Suprapubic skin (tissue), 4 donors: Measurements from ENCODE around the gene FER.

Experiments used
- CTCF ChIP-seq, 2 donors: fragments of 200-600 bp in 1 of 2; fragments of 450-650 bp in 1 of 2; sonication (generic) in 1 of 2; IDR thresholded peaks; one replicate each; pipeline ENCODE4 v1.5.1; 2016 to 2019; ENCODE audit warnings: antibody characterized with exemption in 2 of 2, mild to moderate bottlenecking in 1 of 2, moderate library complexity in 1 of 2
- EP300 ChIP-seq: sonication (generic); formaldehyde crosslinking; IDR thresholded peaks from one replicate; pipeline ENCODE4 v1.6.1; 2017; ENCODE audit warnings: antibody characterized with exemption
- POLR2A ChIP-seq, 2 donors: fragments of 450-650 bp; IDR thresholded peaks; one replicate each; pipeline ENCODE4 v1.6.1; 2017; ENCODE audit warnings: antibody characterized with exemption in 2 of 2, mild to moderate bottlenecking in 2 of 2, moderate library complexity in 2 of 2
- POLR2AphosphoS5 ChIP-seq, 3 donors: sonication (generic); formaldehyde crosslinking; IDR thresholded peaks; one replicate each; pipeline ENCODE4 v1.6.1; 2017; ENCODE audit warnings: antibody characterized with exemption in 3 of 3

- TF ChIP-seq CTCF (IDR thresholded peaks at IDR 0.05) (no peak), POLR2A (IDR thresholded peaks at IDR 0.05) (no peak), POLR2AphosphoS5 (IDR thresholded peaks at IDR 0.05) (no peak), EP300 (no peak)
Measured at GRCh38 chr5:108739906-108740305, 7.8 kb upstream of the FER start.
